Lower leg skin (tissue), 4 donors: Measurements from ENCODE around the gene BRK1. TPM values are rescaled to one million over a fixed set of nuclear protein-coding genes. Genes with fewer than 3 reads are reported as not detected.
"Not testable (repeated sequence)": the region's sequence is repeated elsewhere in the genome, so short reads cannot be mapped to it uniquely, and the experiment has no call there.

Experiments used
- DNase-seq, 2 donors: peaks; one replicate each; pipeline ENCODE4 v3.0.0-alpha.2; 2019; ENCODE audit warnings: low spot score in 2 of 2
- H3K4me3 ChIP-seq: fragments of 200-600 bp; sonication (generic); 2 replicates; pipeline ENCODE4 v1.5.1; 2017; ENCODE audit warnings: mild to moderate bottlenecking, low read depth; ENCODE audit not compliant: poor library complexity, severe bottlenecking
- POLR2A ChIP-seq, 2 donors: fragments of 450-650 bp; IDR thresholded peaks; one replicate each; pipeline ENCODE4 v1.6.1; 2016 to 2017; ENCODE audit warnings: antibody characterized with exemption in 2 of 2, mild to moderate bottlenecking in 1 of 2, moderate library complexity in 1 of 2
- WGBS, 2 donors: methylation state at CpG; one replicate each; pipeline ENCODE4 v1.1.5; 2018; 5-methylcytosine and 5-hydroxymethylcytosine counted together
- intact Hi-C: fragments of 100-400 bp; cut with DNase I; formaldehyde crosslinking; loops from one replicate; pipeline ENCODE4 v1.15.0; 2023; ENCODE audit warnings: low total_unique reads
- total RNA-seq, 4 donors: library from RNA; depleted of rRNA; stranded (reverse); fragments of >200 nt; gene quantifications; one replicate each; pipeline ENCODE4 v1.1.0, GENCODE V29; 2016
- TF ChIP-seq, protein P1 (sequence below), 3 donors: fragments of 450-650 bp; IDR thresholded peaks; one replicate each; pipeline ENCODE4 v1.5.1; 2016; ENCODE audit warnings: antibody characterized with exemption in 3 of 3, mild to moderate bottlenecking in 3 of 3, moderate library complexity in 2 of 3

The BRK1 gene
- total RNA-seq, 4 donors from 2014 or later = 48.0 to 111 (median 78.7) TPM

DNA sequence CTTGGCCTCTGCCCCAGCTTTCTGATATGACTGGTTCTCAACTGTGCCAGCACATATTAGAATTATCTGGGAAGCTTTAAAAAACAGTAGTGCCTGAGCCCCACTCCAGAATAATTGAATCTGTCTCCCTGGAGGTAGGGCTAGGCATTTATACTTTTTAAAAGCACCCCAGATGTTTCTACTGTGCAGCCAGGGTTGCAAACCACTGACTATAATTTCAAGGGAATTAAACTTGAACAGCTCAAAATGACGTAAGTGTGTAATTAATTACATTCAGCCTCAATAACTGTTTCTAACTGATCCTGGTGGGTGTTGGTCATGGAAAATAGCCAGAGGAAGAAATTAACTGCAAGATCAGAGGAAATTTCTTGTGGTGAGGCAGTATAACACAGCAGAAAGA lies 44.9 kb downstream of the BRK1 start:
- TF ChIP-seq, protein P1, sequence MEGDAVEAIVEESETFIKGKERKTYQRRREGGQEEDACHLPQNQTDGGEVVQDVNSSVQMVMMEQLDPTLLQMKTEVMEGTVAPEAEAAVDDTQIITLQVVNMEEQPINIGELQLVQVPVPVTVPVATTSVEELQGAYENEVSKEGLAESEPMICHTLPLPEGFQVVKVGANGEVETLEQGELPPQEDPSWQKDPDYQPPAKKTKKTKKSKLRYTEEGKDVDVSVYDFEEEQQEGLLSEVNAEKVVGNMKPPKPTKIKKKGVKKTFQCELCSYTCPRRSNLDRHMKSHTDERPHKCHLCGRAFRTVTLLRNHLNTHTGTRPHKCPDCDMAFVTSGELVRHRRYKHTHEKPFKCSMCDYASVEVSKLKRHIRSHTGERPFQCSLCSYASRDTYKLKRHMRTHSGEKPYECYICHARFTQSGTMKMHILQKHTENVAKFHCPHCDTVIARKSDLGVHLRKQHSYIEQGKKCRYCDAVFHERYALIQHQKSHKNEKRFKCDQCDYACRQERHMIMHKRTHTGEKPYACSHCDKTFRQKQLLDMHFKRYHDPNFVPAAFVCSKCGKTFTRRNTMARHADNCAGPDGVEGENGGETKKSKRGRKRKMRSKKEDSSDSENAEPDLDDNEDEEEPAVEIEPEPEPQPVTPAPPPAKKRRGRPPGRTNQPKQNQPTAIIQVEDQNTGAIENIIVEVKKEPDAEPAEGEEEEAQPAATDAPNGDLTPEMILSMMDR (IDR thresholded peaks at IDR 0.05) = no peak
- no peak for TF ChIP-seq POLR2A (IDR thresholded peaks at IDR 0.05)
- intact Hi-C loops = no loop called here
- WGBS, 2 donors = 33 to 40% methylated on average over 1 of the region's 1 CpG
- no peak overlapping the region for H3K4me3 ChIP-seq
- no peak for DNase-seq

DNA sequence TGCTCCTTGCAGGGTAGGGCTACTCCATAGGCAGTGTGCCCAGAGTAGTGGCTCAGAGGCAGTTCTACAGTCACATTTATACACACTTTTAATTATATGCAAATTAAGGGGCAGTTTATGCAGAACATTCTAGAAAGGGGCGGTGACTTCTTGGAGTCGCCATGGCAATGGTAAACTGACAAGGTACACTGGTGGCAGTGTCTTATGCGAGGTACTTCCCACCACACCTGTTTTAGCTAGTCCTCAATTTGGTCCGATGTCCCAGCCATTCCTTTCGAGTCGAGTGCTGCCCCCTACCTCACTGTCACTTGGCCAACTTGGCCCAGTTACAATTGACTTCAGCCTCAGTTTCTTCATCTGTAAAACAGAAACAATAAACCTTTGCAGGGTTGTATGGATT lies 45.5 kb downstream of the BRK1 start:
- 68 to 75% methylated on average over 6 of the region's 6 CpGs for WGBS, 2 donors
- intact Hi-C loops = no loop called here
- no peak for TF ChIP-seq POLR2A (IDR thresholded peaks at IDR 0.05)
- TF ChIP-seq, protein P1 (IDR thresholded peaks at IDR 0.05) = no peak
- no peak overlapping the region for H3K4me3 ChIP-seq
- DNase-seq = no peak

DNA sequence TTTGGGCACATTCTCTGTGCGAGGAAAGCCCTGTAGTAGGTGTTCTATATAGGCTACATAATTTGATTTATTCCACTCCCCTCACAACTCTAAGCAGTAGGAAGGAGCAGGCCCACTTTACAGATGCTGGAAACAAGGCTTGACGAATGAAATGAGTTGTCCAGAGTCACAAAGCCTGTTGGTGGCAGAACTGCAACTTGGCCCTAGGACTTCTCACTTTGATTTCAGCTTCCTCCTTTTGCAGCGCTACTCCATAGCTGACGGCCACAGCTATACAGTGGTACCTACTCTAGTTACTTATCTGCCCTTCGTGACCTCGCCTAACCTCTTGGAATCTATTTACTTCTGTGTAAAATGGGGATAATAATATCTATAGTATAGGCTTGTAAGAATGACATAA lies 46.7 kb downstream of the BRK1 start:
- no peak for TF ChIP-seq POLR2A (IDR thresholded peaks at IDR 0.05)
- TF ChIP-seq, protein P1 (IDR thresholded peaks at IDR 0.05) = no peak
- DNase-seq = no peak

DNA sequence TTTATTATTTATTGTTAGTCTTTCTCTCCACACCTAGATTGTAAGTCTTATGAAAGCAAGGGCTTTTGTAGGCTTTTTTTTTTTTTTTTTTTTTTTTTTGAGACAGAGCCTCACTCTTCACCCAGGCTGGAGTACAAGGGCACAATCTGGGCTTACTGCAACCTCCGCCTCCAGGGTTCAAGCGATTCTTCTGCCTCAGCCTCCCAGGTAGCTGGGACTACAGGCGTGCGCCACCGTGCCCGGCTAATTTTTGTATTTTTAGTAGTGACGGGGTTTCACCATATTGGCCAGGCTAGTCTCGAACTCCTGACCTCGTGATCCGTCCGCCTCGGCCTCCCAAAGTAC lies 48.7 kb downstream of the BRK1 start:
- WGBS, 2 donors = 69 to 76% methylated on average over 12 of the region's 12 CpGs
- DNase-seq, intact Hi-C loops, H3K4me3 ChIP-seq: not testable (repeated sequence)

More for the DNA sequence above, 46.7 kb downstream of the BRK1 start:
- no peak overlapping the region for H3K4me3 ChIP-seq
- intact Hi-C loops = no loop called here
- 89 to 94% methylated on average over 6 of the region's 6 CpGs for WGBS, 2 donors

DNA sequence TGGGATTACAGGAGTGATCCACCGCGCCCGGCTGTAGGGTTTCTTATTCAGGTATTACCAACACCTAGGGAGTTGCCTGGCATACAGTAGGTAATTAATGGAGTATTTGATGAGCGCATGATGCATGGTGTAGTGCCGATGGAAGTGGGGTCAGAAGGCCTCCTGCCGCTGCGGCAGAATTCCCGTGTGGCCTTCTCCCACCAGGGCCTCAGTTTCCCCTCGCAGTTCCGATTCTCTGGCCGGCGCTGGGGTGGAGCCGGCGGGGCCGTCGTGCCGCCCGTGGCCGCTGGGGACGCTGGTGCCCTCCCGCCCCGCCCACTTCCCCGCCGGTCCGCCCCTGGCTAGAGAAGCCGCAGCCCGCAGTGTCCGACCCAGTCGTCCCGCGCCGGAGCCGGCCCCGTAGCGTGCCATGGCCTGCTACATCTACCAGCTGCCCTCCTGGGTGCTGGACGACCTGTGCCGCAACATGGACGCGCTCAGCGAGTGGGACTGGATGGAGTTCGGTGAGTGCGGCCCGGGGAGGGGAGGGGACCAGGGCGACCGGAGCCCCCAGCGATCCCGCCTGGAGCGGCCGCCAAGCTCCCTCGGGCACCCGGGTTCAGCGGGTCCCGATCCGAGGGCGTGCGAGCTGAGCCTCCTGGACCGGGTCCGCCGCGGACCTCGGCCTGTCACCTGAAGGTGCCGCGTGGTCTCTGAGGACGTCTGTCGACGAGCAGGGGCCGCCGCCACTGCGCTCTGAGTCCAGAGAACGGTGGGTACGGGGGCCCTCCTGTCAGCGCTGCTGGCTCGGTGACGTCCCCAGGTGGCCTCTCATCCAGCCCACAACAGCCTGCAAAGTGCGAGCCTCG lies 49.3 kb downstream of the BRK1 start, which contains the start of gene IRAK2:
IRAK2 (plus strand) TSS at position 374 of the 848 bp plus-strand sequence; CDS start at position 410, 36 bp downstream.
- peak; percentile 59 to 96 for DNase-seq
- 7 to 8% methylated on average over 30 to 37 of the region's 76 CpGs for WGBS, 2 donors
- intact Hi-C loops = no loop called here
- TF ChIP-seq POLR2A (IDR thresholded peaks at IDR 0.05) = no peak
- TF ChIP-seq, protein P1 (IDR thresholded peaks at IDR 0.05) = no peak
- peak within 1 kb of the TSS; percentile 67 for H3K4me3 ChIP-seq

DNA sequence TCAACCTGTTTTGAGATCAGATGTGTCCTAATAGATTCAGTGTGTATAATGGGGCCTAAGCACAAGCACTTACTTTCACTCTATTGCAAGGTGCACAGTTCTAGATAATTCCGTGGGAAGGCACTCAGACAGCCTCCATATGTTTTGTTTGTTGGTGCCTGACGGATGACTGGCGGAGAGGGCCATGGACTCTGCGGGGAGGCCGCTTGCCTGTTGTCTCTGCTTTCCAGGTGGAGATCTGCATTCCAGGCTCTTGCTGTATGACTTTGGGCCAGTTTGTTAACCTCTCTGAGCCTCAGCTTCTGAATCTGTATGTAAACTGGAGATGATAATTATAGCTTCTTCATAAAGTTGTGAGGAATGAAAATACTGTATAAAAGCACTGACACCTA lies 50.7 kb downstream of the BRK1 start:
- H3K4me3 ChIP-seq = no peak overlapping the region
- intact Hi-C loops = no loop called here
- TF ChIP-seq, protein P1 (IDR thresholded peaks at IDR 0.05) = no peak
- no peak for DNase-seq
- WGBS, 2 donors = 96 to 97% methylated on average over 5 of the region's 5 CpGs
